HFF-Myc (cell line): ENCODE results near the gene RASSF6.
A peak's percentile ranks its signal among the peaks of the same experiment; 100 is the strongest.

ENCODE experiments used
- DNase-seq: peaks from one replicate; pipeline ENCODE4 v3.0.0-alpha.2; 2011; ENCODE audit warnings: low read depth; ENCODE audit errors: extremely low read depth
- H3K4me3 ChIP-seq: replicated peaks from 2 replicates; pipeline ENCODE4 v1.5.1; 2011; ENCODE audit warnings: low read depth, mild to moderate bottlenecking, control low read depth, low read length
- CTCF ChIP-seq: IDR thresholded peaks from 2 replicates; pipeline ENCODE4 v1.5.1; 2012; ENCODE audit warnings: mild to moderate bottlenecking, low read depth, low read length, control low read depth; ENCODE audit errors: missing control alignments

The RASSF6 gene

GRCh38 chr4:73544620-73545019 is 75.6 kb downstream of the RASSF6 start:
- H3K4me3 ChIP-seq = no peak overlapping the region
- TF ChIP-seq CTCF = no peak
- no peak for DNase-seq

- no peak for DNase-seq
- no peak overlapping the region for H3K4me3 ChIP-seq
- no peak for TF ChIP-seq CTCF
These were observed 79.0 kb downstream of the RASSF6 start for GRCh38 chr4:73541251-73541650.

DNA sequence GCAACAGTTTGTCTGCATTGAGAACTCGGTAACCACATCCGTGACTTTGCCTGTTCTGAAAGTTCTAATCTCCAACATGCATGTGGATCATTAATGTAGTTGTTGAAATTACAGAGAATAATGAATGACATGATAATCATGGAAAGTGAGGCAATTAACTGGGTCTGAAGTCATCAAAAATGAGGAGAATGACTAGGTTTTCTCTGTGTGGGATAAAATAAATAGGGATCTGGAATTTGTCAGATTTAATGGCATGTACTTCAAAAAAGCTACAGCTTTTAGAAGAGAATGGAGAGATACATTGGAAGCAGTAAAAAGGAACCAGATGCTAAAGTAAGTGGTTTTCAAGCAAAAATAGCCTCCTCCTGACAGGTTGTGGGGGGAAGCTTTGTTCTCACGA is 79.4 kb downstream of the RASSF6 start:
- DNase-seq = no peak
- no peak for TF ChIP-seq CTCF
- H3K4me3 ChIP-seq = no peak overlapping the region

DNA sequence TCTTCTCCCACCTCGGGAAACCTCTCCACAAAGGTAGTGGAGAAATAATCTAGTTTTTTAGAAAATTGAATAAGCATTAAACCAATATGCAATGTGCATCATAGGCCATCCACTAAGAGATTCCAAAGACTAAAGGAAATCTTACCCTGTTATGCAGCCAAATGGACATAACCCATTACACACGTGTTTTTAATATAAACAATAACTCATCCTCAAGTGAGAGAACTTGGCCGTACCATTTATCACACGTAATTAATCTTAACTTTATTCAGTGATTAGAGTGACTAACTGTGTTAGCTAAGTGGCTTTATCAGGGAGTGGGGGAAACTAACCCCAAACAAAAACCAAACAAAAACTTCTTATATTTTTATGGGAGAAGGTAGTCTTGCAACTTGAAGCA is 80.8 kb downstream of the RASSF6 start:
- TF ChIP-seq CTCF = no peak
- H3K4me3 ChIP-seq = no peak overlapping the region
- DNase-seq = peak; percentile 5

GRCh38 chr4:73538162-73538561 is 82.1 kb downstream of the RASSF6 start:
- no peak for DNase-seq
- H3K4me3 ChIP-seq = no peak overlapping the region
- no peak for TF ChIP-seq CTCF

DNA sequence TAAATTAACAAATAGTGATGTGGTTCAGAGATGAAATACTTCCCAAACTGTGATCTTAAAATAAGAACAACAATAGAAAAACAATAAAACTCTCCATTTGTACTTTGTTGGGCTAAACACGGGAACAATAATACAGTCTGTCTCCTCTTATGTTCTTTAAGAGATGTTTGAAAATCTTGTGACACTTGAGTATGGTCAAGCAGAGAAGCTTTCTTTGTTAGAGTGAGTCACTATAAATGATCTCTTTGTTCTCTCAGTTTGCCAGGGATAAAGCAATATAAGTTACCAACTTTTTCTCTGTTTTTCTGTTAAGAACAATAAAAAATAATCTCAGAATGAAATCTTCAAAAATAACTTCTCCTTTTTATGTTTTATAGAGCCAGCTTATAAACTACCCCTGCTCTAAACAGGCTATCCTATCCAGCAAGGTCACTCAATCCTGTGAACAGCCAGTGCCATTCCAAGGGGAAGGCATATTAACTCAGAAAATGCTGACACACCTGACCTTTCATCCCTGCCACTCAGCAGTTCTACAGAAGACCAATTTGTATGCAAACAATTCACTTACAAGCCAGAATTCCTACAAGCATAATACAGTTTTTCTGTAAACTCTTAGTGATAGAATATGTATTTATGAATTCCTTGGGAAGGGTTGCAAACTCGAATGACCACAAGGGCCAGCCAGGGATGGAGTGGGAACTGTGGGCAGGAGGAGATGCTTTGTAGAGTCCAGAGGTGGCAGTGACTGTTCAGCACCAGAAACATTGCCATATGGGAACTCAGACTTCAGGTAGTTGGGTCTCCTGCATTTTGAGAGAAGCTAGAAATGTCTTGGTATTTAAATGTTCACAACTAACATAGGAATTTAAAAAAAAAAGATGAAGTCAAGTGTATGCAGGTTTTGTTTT is 86.5 kb downstream of the RASSF6 start:
- no peak overlapping the region for H3K4me3 ChIP-seq
- DNase-seq = no peak
- no peak for TF ChIP-seq CTCF
